Thyroid gland (tissue), 4 donors: ENCODE data around the gene CSTPP1. TPM values are rescaled to one million over a fixed set of nuclear protein-coding genes. Genes with fewer than 3 reads are reported as not detected.

Source experiments
- DNase-seq, 2 donors: peaks; one replicate each; pipeline ENCODE4 v3.0.0-alpha.2; 2019
- H3K27ac ChIP-seq, 3 donors: fragments of 200-600 bp; sonication (generic); 1 replicate in 2 of 3; 2 replicates in 1 of 3; pipeline ENCODE4 v1.5.1; 2016 to 2019; ENCODE audit warnings: mild to moderate bottlenecking in 1 of 3, moderate library complexity in 1 of 3
- H3K27me3 ChIP-seq: fragments of 200-600 bp; sonication (generic); one replicate; pipeline ENCODE4 v1.5.1; 2019
- H3K36me3 ChIP-seq, 2 donors: fragments of 200-600 bp; sonication (generic); one replicate each; pipeline ENCODE4 v1.5.1; 2016 to 2019
- H3K4me1 ChIP-seq, 2 donors: fragments of 200-600 bp; sonication (generic); one replicate each; pipeline ENCODE4 v1.5.1; 2017 to 2019
- H3K4me3 ChIP-seq, 3 donors: fragments of 200-600 bp; sonication (generic); replicated peaks in 1 of 3; 1 replicate in 2 of 3; 2 replicates in 1 of 3; pipeline ENCODE4 v1.5.1; 2016; ENCODE audit warnings: mild to moderate bottlenecking in 1 of 3
- H3K9me3 ChIP-seq: fragments of 200-600 bp; sonication (generic); one replicate; pipeline ENCODE4 v1.5.1; 2017
- POLR2A ChIP-seq, 2 donors: fragments of 450-650 bp; IDR thresholded peaks; one replicate each; pipeline ENCODE4 v1.6.1; 2017; ENCODE audit warnings: antibody characterized with exemption in 2 of 2, mild to moderate bottlenecking in 2 of 2, moderate library complexity in 1 of 2
- WGBS, 2 donors: methylation state at CpG; one replicate each; pipeline ENCODE4 v1.1.5; 2017; 5-methylcytosine and 5-hydroxymethylcytosine counted together
- intact Hi-C: fragments of 100-400 bp; cut with DNase I; formaldehyde crosslinking; loops from one replicate; pipeline ENCODE4 v1.15.1; 2023
- total RNA-seq, 4 donors: library from RNA; depleted of rRNA; stranded (reverse); fragments of >200 nt; gene quantifications; one replicate each; pipeline ENCODE4 v1.2.3, GENCODE V29; 2016
- TF ChIP-seq, protein P1 (sequence below), 6 experiments: fragments of 200-600 bp in 3 of 6; fragments of 450-650 bp in 3 of 6; sonication (generic) in 3 of 6; IDR thresholded peaks; one replicate each; pipeline ENCODE4 v1.5.1; 2016 to 2019; ENCODE audit warnings: antibody characterized with exemption in 6 of 6, mild to moderate bottlenecking in 2 of 6, inconsistent platforms in 1 of 6, moderate library complexity in 1 of 6

CSTPP1 gene
- total RNA-seq, 4 donors from 2014 or later = 29.4 to 65.8 (median 45.7) TPM

- intact Hi-C loops = no loop called here
- DNase-seq = no peak
- WGBS, 2 donors = 96 to 98% methylated on average over 7 of the region's 7 CpGs
- no peaks in the 10 kb centered on the region for H3K9me3 ChIP-seq
- H3K4me3 ChIP-seq = no peak overlapping the region
- no peak overlapping the region for H3K27ac ChIP-seq
- peaks cover 0 to 6% of the 10 kb centered on the region in 2 donors for H3K4me1 ChIP-seq
- no peak for TF ChIP-seq POLR2A (IDR thresholded peaks at IDR 0.05)
- no peaks in the 10 kb centered on the region for H3K27me3 ChIP-seq
- no peaks in the 10 kb centered on the region for H3K36me3 ChIP-seq
Observed at GRCh38 chr11:47147681-47148080, 211.1 kb downstream of the CSTPP1 start.

GRCh38 chr11:47148270-47148669 is 211.7 kb downstream of the CSTPP1 start:
- no peaks in the 10 kb centered on the region for H3K36me3 ChIP-seq
- DNase-seq = no peak
- H3K27ac ChIP-seq = no peak overlapping the region
- no peak for TF ChIP-seq POLR2A (IDR thresholded peaks at IDR 0.05)
- TF ChIP-seq, protein P1, sequence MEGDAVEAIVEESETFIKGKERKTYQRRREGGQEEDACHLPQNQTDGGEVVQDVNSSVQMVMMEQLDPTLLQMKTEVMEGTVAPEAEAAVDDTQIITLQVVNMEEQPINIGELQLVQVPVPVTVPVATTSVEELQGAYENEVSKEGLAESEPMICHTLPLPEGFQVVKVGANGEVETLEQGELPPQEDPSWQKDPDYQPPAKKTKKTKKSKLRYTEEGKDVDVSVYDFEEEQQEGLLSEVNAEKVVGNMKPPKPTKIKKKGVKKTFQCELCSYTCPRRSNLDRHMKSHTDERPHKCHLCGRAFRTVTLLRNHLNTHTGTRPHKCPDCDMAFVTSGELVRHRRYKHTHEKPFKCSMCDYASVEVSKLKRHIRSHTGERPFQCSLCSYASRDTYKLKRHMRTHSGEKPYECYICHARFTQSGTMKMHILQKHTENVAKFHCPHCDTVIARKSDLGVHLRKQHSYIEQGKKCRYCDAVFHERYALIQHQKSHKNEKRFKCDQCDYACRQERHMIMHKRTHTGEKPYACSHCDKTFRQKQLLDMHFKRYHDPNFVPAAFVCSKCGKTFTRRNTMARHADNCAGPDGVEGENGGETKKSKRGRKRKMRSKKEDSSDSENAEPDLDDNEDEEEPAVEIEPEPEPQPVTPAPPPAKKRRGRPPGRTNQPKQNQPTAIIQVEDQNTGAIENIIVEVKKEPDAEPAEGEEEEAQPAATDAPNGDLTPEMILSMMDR (IDR thresholded peaks at IDR 0.05) = no peak
- intact Hi-C loops = no loop called here
- 81 to 87% methylated on average over 4 of the region's 4 CpGs for WGBS, 2 donors
- H3K27me3 ChIP-seq = no peaks in the 10 kb centered on the region
- no peak overlapping the region for H3K4me3 ChIP-seq
- H3K9me3 ChIP-seq = no peaks in the 10 kb centered on the region
- peaks cover 0 to 6% of the 10 kb centered on the region in 2 donors for H3K4me1 ChIP-seq

GRCh38 chr11:47148903-47149531 is 212.5 kb downstream of the CSTPP1 start:
- no peak overlapping the region for H3K27ac ChIP-seq
- DNase-seq = peak; percentile 17 to 32

DNA sequence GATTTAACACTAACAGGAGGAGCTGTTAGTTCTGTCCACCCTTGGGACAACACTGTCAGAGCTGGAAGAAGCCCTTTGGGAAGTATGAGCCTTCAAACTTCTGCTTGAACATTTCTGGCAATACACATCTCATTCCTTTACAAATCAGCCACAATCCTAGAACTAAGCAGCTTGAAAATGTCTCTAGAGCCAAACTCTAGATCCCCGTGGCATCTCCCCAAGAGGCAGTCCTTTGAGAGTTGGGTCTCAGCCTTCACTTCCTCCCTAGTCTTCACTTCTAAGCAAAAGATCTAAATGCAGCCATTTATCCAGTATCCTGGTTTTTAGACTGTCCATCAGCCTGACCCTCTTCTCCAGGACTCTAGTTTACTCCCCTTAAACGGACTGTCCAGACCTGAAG is 213.2 kb downstream of the CSTPP1 start:
- no peak for DNase-seq
- H3K9me3 ChIP-seq = no peaks in the 10 kb centered on the region
- TF ChIP-seq, protein P1 (IDR thresholded peaks at IDR 0.05) = no peak
- TF ChIP-seq POLR2A (IDR thresholded peaks at IDR 0.05) = no peak
- intact Hi-C loops = no loop called here
- WGBS, 2 donors = 69 to 79% methylated on average over 2 of the region's 2 CpGs
- H3K27me3 ChIP-seq = no peaks in the 10 kb centered on the region
- H3K4me3 ChIP-seq = no peak overlapping the region
- no peak overlapping the region for H3K27ac ChIP-seq
- peaks cover 0 to 6% of the 10 kb centered on the region in 2 donors for H3K4me1 ChIP-seq
- no peaks in the 10 kb centered on the region for H3K36me3 ChIP-seq

More at GRCh38 chr11:47148903-47149531, 212.5 kb downstream of the CSTPP1 start:
- Histone ChIP-seq H3K9me3 (no peaks in the 10 kb centered on the region), H3K4me1 (peaks cover 0 to 6% of the 10 kb centered on the region in 2 donors), H3K4me3 (no peak overlapping the region), H3K27me3 (no peaks in the 10 kb centered on the region), H3K36me3 (no peaks in the 10 kb centered on the region)
- 62 to 75% methylated on average over 7 to 9 of the region's 10 CpGs for WGBS, 2 donors
- no peak for TF ChIP-seq POLR2A (IDR thresholded peaks at IDR 0.05)
- TF ChIP-seq, protein P1 (IDR thresholded peaks at IDR 0.05) = no peak
- intact Hi-C loops = no loop called here

- no peak for DNase-seq
- no peaks in the 10 kb centered on the region for H3K36me3 ChIP-seq
- 81 to 86% methylated on average over 12 to 16 of the region's 16 CpGs for WGBS, 2 donors
- H3K9me3 ChIP-seq = no peaks in the 10 kb centered on the region
- H3K4me1 ChIP-seq = peaks cover 0 to 6% of the 10 kb centered on the region in 2 donors
- intact Hi-C loops = no loop called here
- TF ChIP-seq, protein P1 (IDR thresholded peaks at IDR 0.05) = no peak
- TF ChIP-seq POLR2A (IDR thresholded peaks at IDR 0.05) = no peak
- no peaks in the 10 kb centered on the region for H3K27me3 ChIP-seq
- no peak overlapping the region for H3K27ac ChIP-seq
- no peak overlapping the region for H3K4me3 ChIP-seq
Observed at GRCh38 chr11:47152126-47152952, 215.8 kb downstream of the CSTPP1 start.
